Stimulated activated CD4-positive, alpha-beta T cell treated with anti-CD3 and anti-CD28 coated beads, Interleukin-1b, Interleukin-23, amount 100 ng/mL, for 4 hours (primary cell): ENCODE measurements around the gene PPP2R2C.

ENCODE experiments used
- DNase-seq, 2 donors: peaks; one replicate each; pipeline ENCODE4 v3.0.0-alpha.2; 2020; ENCODE audit warnings: low read depth in 2 of 2

The PPP2R2C gene

DNA sequence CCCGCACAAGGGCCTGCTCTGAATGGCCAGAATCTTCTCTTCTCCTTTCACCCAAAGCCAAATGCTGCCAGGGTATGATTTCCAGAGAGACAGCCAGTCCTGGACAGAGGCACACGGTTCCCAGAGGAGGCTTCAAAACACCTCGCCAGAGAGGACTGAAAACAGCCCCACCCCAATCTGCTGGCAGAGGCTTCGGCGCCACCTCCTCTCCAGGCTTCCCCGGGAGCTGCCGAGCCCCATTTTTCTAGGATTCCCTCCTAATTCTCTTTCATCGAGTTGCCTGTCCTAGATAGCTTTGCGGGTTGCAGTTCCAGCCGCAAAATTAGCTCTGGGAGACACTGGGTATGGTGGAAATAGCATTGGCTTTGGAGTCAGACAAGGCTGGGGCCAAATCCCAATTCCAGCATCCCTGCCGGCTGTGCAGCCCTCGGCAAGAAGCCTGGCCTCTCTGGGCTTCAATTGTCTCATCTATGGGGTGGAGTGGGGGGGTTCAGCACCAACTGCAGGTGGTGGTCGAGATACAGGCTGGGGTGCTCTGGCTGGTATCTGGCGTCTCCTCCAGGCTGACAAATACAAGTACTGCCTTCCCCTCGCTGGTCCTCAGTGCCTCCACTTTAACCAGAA, 22.6 kb downstream of the PPP2R2C start:
- DNase-seq: no peak

DNA sequence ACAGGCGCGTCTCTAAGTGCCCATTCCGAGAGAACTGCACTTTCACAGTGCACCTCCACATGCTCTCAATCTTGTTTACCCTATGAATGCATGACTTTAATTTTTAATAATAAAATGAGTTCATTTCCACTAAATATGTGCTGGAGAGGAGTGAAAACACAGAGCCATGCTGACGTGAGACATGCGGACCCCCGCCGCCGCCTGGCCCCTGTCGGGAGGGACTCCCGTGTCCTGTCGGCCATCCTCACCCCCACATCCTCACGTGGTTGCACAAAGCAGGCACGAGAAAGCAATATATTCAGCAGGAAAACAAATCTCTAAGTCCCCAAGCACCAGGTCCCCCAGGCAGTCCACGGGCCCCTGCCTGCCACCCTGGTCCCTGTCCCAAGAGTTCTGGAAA, 23.1 kb downstream of the PPP2R2C start:
- no peak for DNase-seq

DNA sequence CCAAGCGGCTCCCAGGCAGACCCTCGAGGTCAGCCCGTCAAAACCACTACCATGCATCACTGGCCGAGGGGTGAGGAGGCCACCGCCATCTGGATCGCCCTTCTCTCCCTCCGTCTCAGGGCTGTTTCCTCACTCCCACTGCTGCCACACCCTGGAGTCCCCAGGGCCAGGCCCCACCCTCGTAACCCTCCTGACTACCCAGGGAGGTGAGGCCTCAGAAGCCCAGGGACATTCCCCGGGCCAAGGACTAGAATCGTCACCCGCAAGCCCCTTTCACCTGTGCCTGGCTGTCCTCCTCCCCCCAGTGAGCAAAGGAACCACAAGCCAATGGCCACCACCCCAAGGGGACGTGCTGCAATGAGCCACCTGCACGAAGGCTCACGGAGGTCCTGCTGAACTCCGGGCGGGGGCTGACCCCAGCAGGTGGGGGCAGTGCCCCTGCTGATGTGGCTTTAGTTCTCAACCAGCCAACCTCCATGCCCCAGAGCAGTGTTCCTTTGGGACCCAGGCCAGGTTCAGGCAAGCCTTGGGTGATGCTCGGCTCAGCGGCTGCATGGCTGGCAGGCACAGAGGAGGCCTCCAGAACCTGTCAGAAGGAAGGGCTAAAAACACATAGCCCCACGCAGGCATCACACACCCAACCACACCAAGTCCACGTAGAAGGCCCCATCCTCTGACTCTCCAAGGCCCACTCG, 23.8 kb downstream of the PPP2R2C start:
- DNase-seq: no peak

DNA sequence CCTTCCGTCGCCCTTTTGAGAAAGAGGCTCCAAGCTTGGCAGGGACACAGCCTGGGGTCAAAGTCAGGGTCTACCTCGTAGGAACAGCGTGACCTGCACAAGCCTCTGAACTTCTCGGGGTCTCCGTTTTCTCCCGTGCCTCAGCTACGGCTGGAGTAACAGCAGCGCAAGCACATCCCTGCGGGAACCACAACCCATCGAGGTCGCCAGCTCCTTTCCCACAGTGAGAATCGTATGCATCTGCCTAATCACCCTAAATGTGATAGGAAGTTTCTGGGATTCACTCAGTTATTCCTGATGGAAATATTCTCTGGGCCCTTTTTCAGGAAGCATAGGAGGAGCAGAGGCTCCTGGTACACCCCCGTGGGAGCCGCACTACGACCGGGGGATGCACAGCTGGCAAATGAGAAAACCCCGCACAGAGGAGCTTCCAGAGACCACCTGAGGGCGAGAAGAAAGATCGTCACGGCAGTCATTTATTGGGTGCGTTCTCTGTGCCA, 24.7 kb downstream of the PPP2R2C start:
- no peak for DNase-seq

DNA sequence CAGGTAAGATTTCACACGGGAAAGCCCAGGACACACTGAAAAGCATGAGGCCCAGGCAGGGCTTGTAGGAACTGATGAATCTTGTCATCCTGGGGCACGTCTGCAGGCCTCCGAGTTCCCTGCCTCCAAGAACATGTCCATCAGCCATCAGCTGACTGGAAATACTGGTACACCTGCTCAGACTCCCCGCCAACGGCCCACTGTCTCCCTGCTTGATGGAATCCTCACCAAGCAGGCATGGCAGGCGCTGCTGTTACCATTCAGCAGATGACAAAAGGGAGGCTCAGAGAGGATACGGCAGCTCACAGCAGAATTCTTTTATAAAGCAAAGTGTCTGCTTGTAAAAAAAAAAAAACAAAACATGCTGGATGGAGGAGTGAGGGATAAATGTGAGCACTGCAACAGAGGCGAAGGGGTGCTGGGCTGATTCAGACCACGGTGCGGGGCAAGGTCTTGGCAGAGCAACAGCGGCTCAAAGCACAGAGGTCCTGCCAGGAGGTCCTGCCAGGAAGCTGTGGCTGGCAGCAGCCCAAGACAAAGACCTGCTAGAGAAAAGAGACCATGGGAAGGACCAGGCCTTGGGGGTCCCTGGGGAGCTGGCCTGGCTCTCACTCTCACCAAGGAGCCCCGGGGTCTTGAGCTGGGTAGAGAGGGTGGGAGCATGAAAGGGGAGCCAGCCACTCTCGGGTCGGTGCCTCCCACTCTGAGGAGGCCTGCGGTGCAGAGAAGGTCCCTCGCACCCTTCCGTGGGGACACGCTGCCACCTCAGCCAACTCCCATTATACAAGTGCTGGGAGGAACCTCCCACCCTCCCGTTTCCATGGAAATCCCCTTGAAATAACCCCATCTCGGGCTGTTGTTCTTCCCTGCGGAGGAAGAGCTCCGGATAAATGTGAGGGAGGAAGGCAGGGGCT, 25.6 kb downstream of the PPP2R2C start:
- DNase-seq: no peak

DNA sequence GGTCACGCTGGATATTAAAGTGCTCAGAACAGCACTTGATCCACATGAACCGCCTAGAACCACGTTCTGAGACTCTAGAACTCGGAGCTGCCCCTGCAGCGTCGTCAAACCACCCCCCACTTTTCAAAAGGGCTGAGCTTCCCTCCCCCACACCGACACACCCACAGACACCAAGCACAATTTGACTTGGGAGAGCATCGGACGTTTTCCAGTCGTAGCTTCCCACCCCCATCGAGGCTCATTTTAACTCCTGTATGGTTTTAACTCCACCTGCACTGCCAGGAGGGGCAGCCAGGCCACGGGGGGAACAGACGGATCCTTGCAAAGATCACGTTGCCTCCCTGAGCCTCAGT, 26.3 kb downstream of the PPP2R2C start:
- no peak for DNase-seq

DNA sequence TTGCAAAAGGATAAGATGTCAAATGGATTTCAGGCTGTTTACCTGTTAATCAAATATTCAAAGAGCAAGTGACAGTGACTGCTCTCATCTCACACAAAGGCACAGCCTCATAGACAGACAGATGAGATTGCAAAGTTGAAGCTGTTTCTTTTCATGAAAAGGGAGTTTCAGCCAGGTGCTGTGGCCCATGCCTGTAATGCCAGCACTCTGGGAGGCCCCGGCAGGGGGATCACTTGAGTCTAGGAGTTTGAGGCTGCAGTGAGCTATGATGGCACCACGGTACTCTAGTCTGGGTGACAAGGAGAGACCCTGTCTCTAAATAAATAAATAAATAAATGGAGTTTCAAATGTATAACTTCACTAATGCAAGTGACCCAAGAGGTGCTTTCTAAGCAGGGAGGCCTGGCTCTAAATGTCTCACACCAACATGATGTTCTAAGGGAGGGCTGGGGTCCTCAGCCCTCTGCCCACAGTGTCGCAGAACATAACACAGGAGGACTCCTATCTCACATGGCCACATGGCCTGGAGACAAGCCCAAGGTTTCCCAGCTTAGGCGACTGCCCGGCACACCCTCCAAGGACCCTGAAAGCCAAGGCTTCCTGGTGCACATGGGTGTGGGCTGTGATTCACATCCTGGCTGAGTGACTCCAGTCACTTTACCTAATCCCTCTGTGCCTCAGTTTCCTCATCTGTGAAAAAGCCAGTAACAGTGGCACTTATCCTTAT, 26.8 kb downstream of the PPP2R2C start:
- DNase-seq: no peak

DNA sequence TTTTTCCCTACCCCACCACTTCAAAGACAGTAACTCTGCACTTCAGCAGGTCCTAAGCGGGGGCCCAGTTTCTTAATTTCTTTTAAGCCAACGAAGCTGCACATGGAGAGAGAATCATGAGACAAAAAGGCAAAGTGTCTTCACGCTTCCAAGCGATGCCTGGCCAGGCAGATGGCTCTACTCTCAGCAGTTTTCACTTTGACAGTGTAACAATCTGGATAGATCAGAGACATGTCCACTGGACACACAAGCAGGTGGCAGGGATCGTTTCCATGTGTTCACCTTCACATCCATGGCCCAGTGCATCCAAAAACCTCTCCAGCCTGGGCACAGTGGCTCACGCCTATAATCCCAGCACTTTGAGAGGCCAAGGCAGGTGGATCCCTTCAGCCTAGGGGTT, 27.8 kb downstream of the PPP2R2C start:
- DNase-seq: no peak

DNA sequence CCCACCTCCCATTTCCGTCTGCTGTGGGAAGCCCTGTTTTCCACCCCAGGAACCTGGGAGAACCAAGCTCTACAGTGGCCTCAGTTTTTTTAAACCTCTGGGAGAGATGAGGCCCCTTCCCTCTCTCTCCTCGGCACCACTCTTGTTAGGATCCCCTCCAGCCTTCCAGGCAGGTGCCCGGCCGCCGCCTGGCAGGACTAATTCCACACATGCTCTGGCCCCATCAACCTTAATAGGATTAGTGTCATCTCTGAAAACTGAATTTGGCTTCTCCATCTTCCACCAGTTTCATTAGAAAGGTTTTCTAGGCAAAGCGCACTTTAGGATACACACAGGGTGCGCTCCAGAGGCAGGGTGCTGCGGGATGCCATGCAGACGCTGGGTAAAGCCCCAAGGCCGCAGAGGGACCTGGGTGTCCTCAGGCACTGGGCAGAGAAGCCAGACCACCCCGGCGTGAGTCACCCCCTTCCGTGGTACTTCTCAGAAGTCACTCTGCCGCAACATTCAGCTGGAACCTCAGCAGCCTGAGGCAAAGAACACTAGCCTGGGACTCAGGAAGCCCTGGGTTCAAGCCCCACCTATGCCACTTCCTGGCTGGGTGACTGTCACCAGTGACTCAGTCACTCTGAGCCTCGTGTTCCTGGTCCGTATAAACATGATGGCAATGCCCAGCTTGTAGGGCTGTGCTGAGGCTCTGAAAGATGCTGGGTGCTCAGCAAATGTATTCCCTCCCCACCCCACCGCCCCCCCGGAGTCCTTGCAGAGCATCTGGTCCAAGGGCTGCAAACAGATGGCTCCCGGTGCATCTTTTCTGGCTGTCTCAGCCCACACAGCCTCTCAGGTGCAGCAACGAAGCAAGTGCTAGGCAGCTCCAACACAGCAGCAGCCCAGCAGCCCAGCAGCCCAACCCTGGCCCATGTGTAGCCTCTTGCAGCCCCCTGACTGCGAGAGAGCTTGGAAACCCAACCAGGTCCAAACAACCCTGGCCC, 29.1 kb downstream of the PPP2R2C start:
- no peak for DNase-seq

DNA sequence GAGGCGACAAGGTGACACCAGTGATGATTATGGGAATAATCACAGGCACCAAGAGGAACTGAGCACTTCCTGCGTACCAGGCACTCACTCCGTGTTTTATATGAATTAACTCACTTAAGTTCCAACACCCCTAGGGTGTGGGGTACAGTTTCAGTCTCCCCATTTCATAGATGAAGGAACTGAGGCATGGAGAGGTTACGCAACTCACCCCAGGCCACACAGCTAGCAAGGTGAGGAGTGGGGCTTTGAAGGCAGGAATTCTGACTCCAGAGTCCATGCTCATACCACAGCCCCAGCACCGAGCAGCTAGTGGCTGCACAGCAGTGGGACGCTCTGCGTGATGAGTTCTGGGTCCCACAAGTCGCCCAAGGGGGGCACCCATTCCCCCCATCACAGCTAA, 29.9 kb downstream of the PPP2R2C start:
- DNase-seq: no peak

DNA sequence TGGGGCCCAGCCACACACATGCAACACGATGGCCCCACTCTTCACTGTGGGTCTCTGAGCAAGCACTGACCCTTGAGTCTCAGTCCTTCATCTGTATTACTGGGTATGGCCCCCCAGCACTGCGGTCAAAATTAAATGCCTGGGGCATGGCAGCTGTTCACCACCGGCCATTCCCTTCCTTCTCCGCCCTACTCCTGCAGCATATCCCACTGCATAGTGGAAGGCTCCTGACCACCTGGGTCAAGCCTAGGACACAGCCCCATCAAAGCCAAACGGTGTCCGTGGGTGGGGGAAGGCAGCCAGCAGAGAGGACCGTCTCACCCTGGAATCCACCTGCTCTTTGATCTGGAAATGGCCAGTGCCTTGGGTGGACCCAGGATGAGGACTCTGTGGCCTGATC, 30.7 kb downstream of the PPP2R2C start:
- DNase-seq: no peak

DNA sequence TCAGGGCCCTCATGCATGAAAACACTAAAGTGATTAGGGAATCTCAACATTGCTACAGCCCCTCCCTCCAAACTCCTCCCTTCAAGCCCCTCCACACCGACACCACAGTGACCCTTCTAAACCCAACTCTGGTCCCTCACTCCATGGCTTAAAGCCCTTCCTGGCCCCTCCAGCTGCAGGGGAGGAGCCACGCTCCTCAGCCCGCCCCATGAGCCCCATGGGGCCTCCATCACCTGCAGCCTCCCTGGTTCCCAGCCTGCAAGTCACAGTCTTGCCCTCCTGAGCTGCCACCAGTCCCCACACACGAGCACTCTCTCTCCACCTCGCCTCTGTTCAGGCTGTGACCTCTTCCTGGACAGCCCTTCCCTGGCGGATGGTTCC, 31.2 kb downstream of the PPP2R2C start:
- DNase-seq: no peak

DNA sequence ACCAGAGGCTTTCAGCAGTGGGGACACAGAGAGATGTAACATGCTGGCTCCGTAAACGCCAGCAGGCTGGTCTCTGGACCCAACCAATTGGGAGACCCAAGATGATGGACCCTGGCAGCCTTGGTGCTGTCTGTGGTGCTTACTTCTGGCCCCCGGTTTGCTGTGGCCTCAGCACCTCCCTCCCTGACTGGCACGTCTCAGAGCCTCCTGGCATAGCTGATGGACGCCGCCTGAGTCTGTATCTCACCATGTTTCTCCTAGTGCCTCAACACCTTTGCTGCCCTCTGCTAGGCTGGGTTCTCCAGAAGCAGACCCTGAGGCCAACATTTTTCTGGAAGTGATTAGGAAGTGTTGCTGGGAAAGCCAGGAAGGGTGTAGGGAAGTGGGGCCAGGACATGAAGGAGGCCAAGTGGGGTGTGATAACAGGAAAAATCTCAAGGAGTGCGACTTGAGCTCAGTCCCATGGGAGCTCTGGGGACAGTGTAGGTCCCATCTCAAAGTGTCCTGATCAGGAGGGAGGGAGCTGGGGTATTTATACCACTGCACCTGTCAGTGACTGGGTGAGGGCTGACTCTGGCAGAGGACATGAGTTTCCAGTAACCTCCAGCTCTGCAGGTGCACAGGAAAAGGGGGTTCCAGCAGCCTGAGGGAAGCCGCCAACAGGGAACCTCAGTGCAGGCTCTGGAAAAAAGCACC, 31.8 kb downstream of the PPP2R2C start:
- DNase-seq: no peak

DNA sequence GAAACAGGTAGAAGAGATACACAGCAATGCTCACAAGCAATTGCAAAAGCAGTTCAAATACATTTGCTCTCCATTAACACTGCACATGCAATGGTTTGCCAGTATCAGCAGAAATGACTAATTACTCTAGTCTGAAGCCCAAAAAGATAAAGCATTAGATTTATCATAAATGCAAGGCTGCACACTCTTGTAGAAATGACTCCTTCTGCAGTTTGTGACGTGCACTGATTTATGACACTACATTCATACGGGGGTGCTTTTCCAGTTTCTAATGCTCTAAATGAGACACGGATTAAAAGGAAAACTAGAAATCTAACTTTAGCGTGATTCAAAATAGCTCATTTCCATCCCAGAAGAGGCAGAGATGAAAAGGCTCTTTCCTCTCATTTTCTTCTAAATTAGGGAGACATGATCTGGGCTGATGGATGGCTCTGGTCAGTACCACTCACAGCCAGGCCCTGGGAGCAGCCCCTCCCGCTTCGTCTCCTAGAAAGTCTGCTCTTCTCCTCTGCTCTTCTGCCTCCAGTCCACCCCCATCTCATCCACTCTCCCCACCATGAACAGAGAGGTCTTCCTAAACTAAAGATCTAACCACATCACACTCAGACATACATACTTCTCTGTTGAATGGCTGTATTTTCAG, 33.2 kb downstream of the PPP2R2C start:
- DNase-seq: no peak

DNA sequence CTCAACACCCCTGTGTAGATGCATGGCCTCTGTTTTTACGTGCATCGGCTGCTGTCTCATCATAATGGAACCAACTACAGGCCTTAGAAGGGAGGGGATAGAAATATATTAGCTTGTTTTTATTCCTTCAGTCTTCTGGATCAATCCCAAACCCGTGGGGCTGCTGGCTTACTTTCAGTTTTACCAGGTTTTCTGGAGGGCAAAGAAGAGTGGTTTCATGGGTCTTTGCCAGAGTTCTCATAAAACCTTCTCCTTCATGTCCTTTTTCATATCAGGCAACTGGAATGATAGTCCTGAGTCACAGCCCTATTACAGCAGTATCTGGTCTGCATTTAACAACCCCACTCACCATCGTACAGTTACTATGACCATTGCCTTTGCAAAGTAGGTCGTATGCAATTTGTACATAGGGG, 34.6 kb downstream of the PPP2R2C start:
- no peak for DNase-seq

DNA sequence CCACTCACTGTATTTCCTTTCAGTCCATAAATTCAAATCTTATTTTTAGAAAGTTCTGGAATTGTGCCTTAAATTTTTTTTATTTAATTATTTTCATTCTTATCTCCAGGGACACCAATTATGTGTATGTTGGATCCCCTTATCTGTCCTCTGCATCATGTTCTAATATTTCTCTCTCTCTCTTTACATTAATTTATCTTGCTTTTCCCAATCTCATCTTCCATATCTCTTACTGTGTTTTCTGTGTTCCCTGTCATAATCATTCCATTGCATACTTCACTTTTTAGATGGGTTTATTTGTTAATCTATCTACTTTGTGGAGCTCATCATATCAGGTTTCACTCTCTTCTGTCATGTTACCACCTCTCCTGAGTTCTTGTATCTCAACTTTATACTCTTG, 37.4 kb downstream of the PPP2R2C start:
- DNase-seq: no peak

DNA sequence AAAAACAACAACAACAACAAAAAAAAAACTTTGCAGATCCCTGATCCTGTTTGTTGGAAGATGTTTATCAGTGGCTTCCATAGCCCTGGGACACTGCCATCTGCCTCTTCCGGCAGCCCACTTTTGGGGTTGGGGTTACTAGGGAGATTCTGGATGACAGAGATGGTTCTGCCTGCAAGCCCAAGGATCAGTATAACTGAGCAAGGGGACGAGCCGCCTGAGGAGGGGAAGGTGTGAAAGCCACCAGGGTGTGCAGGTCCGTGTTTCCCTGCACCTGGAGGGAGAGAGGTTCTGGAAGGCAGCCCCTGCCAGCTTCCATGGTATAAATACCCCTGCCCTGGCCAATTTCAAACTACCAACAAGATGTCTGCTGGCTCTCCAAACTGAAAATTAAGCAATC, 41.5 kb downstream of the PPP2R2C start:
- DNase-seq: no peak

DNA sequence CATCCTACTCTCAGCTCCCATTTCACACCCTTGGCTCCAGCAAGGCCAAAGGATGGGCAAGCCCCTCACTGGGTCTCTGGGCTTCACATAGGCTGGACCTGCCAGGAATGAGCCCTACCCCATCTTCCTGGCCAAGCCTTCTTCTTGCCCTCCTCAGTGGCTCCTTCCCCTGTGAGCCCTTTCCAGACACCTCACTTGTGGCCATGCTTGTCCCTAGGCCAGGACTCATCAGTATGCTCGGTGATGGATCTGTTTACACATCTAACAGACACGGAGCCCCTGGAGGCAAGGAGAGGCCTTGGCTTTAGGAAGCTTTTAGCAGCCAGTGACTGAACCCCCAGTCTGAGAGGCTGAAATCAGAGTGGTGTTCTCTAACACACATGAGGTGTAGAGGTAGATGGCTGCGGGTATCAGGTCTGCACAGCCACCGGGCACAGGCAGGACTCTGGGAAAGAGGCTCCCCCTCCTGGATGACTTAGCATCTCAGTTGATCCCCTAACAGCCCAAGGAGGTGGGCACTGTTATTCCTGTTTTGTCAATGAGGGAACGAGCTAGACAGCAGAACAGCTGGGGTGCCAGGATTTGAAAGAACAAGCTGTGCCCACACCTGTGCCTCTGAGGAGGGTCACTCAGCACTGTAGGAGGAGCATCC, 44.8 kb downstream of the PPP2R2C start:
- no peak for DNase-seq
